Measurements from ENCODE around the gene VSTM2L. TPM values are rescaled to one million over a fixed set of nuclear protein-coding genes. Genes with fewer than 3 reads are reported as not detected.

VSTM2L gene
- total RNA-seq, 1 donor from 2014 or later = 6.2 TPM

DNA sequence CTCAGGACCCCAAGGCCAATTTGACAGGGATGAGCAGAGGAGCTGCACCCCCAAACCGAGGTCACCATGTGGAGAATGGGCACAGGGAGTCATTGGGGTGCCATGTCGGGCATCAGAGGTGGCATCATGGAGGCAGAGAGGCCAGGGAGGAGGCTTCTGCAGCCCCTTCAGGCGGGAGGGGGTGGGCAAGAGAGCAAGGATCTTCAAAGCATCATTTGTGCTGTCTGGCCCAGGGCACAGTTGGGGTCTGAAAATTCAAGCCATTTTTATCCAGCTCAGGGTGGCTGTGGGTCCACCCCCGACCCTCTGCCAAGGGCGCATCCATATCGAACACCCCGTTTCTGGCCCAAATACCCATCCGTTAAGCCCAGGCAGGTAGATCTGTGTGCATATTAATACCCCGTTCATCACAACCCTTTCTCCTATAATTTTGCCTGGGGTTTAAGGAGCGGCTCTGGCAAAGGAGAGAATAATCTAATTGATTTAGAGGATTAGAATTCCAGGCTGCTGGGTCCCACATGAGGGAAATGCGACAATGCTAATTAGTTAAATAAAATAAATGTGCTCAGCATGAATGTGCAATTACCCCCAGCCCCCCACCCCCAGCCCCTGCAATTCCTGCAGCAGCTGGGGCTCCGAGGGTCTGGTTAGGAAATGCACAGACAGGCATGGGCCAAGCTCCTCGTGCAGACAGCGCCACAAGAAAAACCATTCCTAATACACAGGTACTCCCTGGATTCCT lies 31.9 kb downstream of the VSTM2L start:
- TF ChIP-seq, protein P1, sequence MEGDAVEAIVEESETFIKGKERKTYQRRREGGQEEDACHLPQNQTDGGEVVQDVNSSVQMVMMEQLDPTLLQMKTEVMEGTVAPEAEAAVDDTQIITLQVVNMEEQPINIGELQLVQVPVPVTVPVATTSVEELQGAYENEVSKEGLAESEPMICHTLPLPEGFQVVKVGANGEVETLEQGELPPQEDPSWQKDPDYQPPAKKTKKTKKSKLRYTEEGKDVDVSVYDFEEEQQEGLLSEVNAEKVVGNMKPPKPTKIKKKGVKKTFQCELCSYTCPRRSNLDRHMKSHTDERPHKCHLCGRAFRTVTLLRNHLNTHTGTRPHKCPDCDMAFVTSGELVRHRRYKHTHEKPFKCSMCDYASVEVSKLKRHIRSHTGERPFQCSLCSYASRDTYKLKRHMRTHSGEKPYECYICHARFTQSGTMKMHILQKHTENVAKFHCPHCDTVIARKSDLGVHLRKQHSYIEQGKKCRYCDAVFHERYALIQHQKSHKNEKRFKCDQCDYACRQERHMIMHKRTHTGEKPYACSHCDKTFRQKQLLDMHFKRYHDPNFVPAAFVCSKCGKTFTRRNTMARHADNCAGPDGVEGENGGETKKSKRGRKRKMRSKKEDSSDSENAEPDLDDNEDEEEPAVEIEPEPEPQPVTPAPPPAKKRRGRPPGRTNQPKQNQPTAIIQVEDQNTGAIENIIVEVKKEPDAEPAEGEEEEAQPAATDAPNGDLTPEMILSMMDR (IDR thresholded peaks at IDR 0.05; ENCODE audit: unreplicated experiment) = no peak
- Mint-ChIP-seq H3K27ac (no peak overlapping the region), H3K27me3 (peaks cover 12% of the 10 kb centered on the region), H3K4me1 (ENCODE audit: low read depth) (peaks cover 16% of the 10 kb centered on the region), H3K9me3 (ENCODE audit: low read depth) (no peaks in the 10 kb centered on the region), H3K36me3 (ENCODE audit: insufficient read depth) (no peaks in the 10 kb centered on the region), H3K4me3 (ENCODE audit: low read depth) (no peak overlapping the region)
- DNase-seq (ENCODE audit: low spot score, unreplicated experiment) = no peak

DNA sequence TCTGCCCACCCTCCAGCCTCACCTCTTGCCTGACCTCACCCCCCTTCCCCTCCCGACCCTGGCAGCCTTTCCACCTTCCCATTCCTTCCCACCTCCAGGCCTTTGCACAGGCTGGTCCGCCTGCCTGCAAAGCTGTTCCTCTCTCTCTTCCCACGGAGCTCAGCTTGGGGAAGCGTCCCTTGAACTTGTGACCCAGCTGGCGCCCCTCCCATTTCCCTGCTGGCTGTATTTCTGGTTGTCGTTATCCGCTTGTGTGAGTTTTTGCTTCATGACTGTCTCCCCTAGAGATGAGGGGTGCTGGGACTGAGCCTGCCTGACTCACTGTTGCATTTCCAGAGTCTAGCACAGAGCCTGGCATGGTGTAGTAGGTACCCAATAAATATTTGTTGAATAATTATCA lies 32.5 kb downstream of the VSTM2L start:
- H3K36me3 Mint-ChIP-seq (ENCODE audit: insufficient read depth) = no peaks in the 10 kb centered on the region
- no peak for DNase-seq (ENCODE audit: low spot score, unreplicated experiment)
- peaks cover 10% of the 10 kb centered on the region for H3K27me3 Mint-ChIP-seq
- no peaks in the 10 kb centered on the region for H3K9me3 Mint-ChIP-seq (ENCODE audit: low read depth)
- TF ChIP-seq, protein P1 (IDR thresholded peaks at IDR 0.05; ENCODE audit: unreplicated experiment) = no peak
- H3K4me3 Mint-ChIP-seq (ENCODE audit: low read depth) = no peak overlapping the region
- peaks cover 13% of the 10 kb centered on the region for H3K4me1 Mint-ChIP-seq (ENCODE audit: low read depth)
- H3K27ac Mint-ChIP-seq = no peak overlapping the region

DNA sequence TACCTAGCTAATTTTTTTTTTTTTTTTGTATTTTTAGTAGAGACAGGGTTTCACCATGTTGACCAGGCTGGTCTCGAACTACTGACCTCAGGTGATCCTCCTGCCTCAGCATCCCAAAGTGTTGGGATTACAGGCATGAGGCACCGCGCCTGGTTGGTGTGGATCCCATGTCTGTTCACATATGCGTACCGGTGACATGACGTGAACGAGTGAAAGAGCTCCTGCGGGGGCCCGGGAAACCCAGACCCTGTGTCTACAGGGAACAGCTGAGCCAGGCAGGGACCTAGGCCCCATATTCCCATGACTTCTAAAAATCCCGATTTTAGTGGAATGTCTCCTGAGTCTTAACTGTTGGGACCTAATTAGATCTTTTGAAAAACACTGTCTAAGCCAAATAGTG lies 33.1 kb downstream of the VSTM2L start:
- peaks cover 9% of the 10 kb centered on the region for H3K27me3 Mint-ChIP-seq
- H3K9me3 Mint-ChIP-seq (ENCODE audit: low read depth) = no peaks in the 10 kb centered on the region
- peaks cover 13% of the 10 kb centered on the region for H3K4me1 Mint-ChIP-seq (ENCODE audit: low read depth)
- H3K36me3 Mint-ChIP-seq (ENCODE audit: insufficient read depth) = no peaks in the 10 kb centered on the region
- no peak overlapping the region for H3K4me3 Mint-ChIP-seq (ENCODE audit: low read depth)
- TF ChIP-seq, protein P1 (IDR thresholded peaks at IDR 0.05; ENCODE audit: unreplicated experiment) = no peak
- H3K27ac Mint-ChIP-seq = no peak overlapping the region
- no peak for DNase-seq (ENCODE audit: low spot score, unreplicated experiment)

GRCh38 chr20:37936451-37936850 lies 33.5 kb downstream of the VSTM2L start:
- no peak overlapping the region for H3K4me3 Mint-ChIP-seq (ENCODE audit: low read depth)
- peaks cover 9% of the 10 kb centered on the region for H3K27me3 Mint-ChIP-seq
- peaks cover 14% of the 10 kb centered on the region for H3K4me1 Mint-ChIP-seq (ENCODE audit: low read depth)
- H3K36me3 Mint-ChIP-seq (ENCODE audit: insufficient read depth) = no peaks in the 10 kb centered on the region
- no peak overlapping the region for H3K27ac Mint-ChIP-seq
- no peaks in the 10 kb centered on the region for H3K9me3 Mint-ChIP-seq (ENCODE audit: low read depth)
- TF ChIP-seq, protein P1 (IDR thresholded peaks at IDR 0.05; ENCODE audit: unreplicated experiment) = no peak
- no peak for DNase-seq (ENCODE audit: low spot score, unreplicated experiment)

- H3K9me3 Mint-ChIP-seq (ENCODE audit: low read depth) = no peaks in the 10 kb centered on the region
- H3K36me3 Mint-ChIP-seq (ENCODE audit: insufficient read depth) = no peaks in the 10 kb centered on the region
- H3K4me3 Mint-ChIP-seq (ENCODE audit: low read depth) = no peak overlapping the region
- TF ChIP-seq, protein P1 (IDR thresholded peaks at IDR 0.05; ENCODE audit: unreplicated experiment) = no peak
- no peak overlapping the region for H3K27ac Mint-ChIP-seq
- no peak for DNase-seq (ENCODE audit: low spot score, unreplicated experiment)
- H3K27me3 Mint-ChIP-seq = peaks cover 6% of the 10 kb centered on the region
- H3K4me1 Mint-ChIP-seq (ENCODE audit: low read depth) = peaks cover 11% of the 10 kb centered on the region
Measured at GRCh38 chr20:37937686-37938085, 34.8 kb downstream of the VSTM2L start.
